ENCODE measurements around the gene CAPN5. TPM values are rescaled to one million over a fixed set of nuclear protein-coding genes. Genes with fewer than 3 reads are reported as not detected.

The CAPN5 gene
- total RNA-seq, 2 donors from 2014 or later: 2.5 to 3.0 TPM

- H3K4me1 Mint-ChIP-seq: peaks cover 10% of the 10 kb centered on the region
These were observed 60.1 kb downstream of the CAPN5 start for GRCh38 chr11:77126861-77127234.

GRCh38 chr11:77127235-77127911 is 60.6 kb downstream of the CAPN5 start:
- Mint-ChIP-seq H3K4me3 (peak overlapping the region; percentile 74), H3K27me3 (no peaks in the 10 kb centered on the region)

More at GRCh38 chr11:77126861-77127234, 60.1 kb downstream of the CAPN5 start:
- H3K4me3 Mint-ChIP-seq: peak overlapping the region; percentile 74
- no peaks in the 10 kb centered on the region for H3K27me3 Mint-ChIP-seq
- H3K27ac Mint-ChIP-seq: no peak overlapping the region
- no peak for ATAC-seq
- H3K36me3 Mint-ChIP-seq (ENCODE audit: low read depth): no peaks in the 10 kb centered on the region
- no peaks in the 10 kb centered on the region for H3K9me3 ChIP-seq (ENCODE audit: control insufficient read depth, low read length, poor library complexity, severe bottlenecking)
- no peak for DNase-seq

GRCh38 chr11:77127920-77128691 is 61.3 kb downstream of the CAPN5 start, which contains the start of gene MYO7A:
TSS of gene MYO7A (plus strand) at chr11:77128246. CDS start at chr11:77130635, 2,389 bp downstream.
- peak; percentile 7 for ATAC-seq
- Mint-ChIP-seq H3K27me3 (no peaks in the 10 kb centered on the region), H3K4me3 (peak within 1 kb of the TSS; percentile 74), H3K36me3 (ENCODE audit: low read depth) (no peaks in the 10 kb centered on the region), H3K27ac (no peak within 1 kb of the TSS), H3K4me1 (peaks cover 12% of the 10 kb centered on the region)
- DNase-seq: no peak
- no peaks in the 10 kb centered on the region for H3K9me3 ChIP-seq (ENCODE audit: control insufficient read depth, low read length, poor library complexity, severe bottlenecking)

More at GRCh38 chr11:77127235-77127911, 60.6 kb downstream of the CAPN5 start:
- Mint-ChIP-seq H3K4me1 (peaks cover 12% of the 10 kb centered on the region), H3K36me3 (ENCODE audit: low read depth) (no peaks in the 10 kb centered on the region), H3K27ac (no peak overlapping the region)
- H3K9me3 ChIP-seq (ENCODE audit: control insufficient read depth, low read length, poor library complexity, severe bottlenecking): no peaks in the 10 kb centered on the region
- DNase-seq: peak; percentile 49 to 62 (median 59)
- peak; percentile 80 for ATAC-seq

- peak overlapping the region; percentile 21 for H3K4me3 Mint-ChIP-seq
- DNase-seq: no peak
- H3K36me3 Mint-ChIP-seq (ENCODE audit: low read depth): no peaks in the 10 kb centered on the region
- no peaks in the 10 kb centered on the region for H3K9me3 ChIP-seq (ENCODE audit: control insufficient read depth, low read length, poor library complexity, severe bottlenecking)
- no peak overlapping the region for H3K27ac Mint-ChIP-seq
- H3K27me3 Mint-ChIP-seq: no peaks in the 10 kb centered on the region
- peaks cover 12% of the 10 kb centered on the region for H3K4me1 Mint-ChIP-seq
- ATAC-seq: no peak
These were observed 62.5 kb downstream of the CAPN5 start for GRCh38 chr11:77129069-77129841.

- H3K4me3 Mint-ChIP-seq: no peak overlapping the region
- peaks cover 12% of the 10 kb centered on the region for H3K4me1 Mint-ChIP-seq
- H3K36me3 Mint-ChIP-seq (ENCODE audit: low read depth): no peaks in the 10 kb centered on the region
- DNase-seq: no peak
- H3K27me3 Mint-ChIP-seq: no peaks in the 10 kb centered on the region
- no peak overlapping the region for H3K27ac Mint-ChIP-seq
- H3K9me3 ChIP-seq (ENCODE audit: control insufficient read depth, low read length, poor library complexity, severe bottlenecking): no peaks in the 10 kb centered on the region
- ATAC-seq: no peak
These were observed 63.3 kb downstream of the CAPN5 start for GRCh38 chr11:77129842-77130756.

GRCh38 chr11:77130763-77131513 is 64.2 kb downstream of the CAPN5 start:
- no peak for DNase-seq
- Mint-ChIP-seq H3K27ac (no peak overlapping the region), H3K4me3 (peak overlapping the region; percentile 52), H3K27me3 (no peaks in the 10 kb centered on the region), H3K4me1 (peaks cover 12% of the 10 kb centered on the region), H3K36me3 (ENCODE audit: low read depth) (no peaks in the 10 kb centered on the region)
- no peaks in the 10 kb centered on the region for H3K9me3 ChIP-seq (ENCODE audit: control insufficient read depth, low read length, poor library complexity, severe bottlenecking)
- ATAC-seq: no peak

GRCh38 chr11:77131560-77131959 is 64.8 kb downstream of the CAPN5 start:
- Mint-ChIP-seq H3K27ac (no peak overlapping the region), H3K4me1 (peaks cover 14% of the 10 kb centered on the region), H3K4me3 (no peak overlapping the region), H3K27me3 (peaks cover 5% of the 10 kb centered on the region), H3K36me3 (ENCODE audit: low read depth) (no peaks in the 10 kb centered on the region)
- no peaks in the 10 kb centered on the region for H3K9me3 ChIP-seq (ENCODE audit: control insufficient read depth, low read length, poor library complexity, severe bottlenecking)
- no peak for ATAC-seq
- DNase-seq: no peak

- H3K9me3 ChIP-seq (ENCODE audit: control insufficient read depth, low read length, poor library complexity, severe bottlenecking): no peaks in the 10 kb centered on the region
- H3K27ac Mint-ChIP-seq: no peak overlapping the region
- ATAC-seq (no peak), DNase-seq (no peak)
- H3K27me3 Mint-ChIP-seq: peaks cover 33% of the 10 kb centered on the region
- H3K4me3 Mint-ChIP-seq: no peak overlapping the region
- H3K36me3 Mint-ChIP-seq (ENCODE audit: low read depth): peaks cover 2% of the 10 kb centered on the region
- H3K4me1 Mint-ChIP-seq: peaks cover 9% of the 10 kb centered on the region
These were observed 68.3 kb downstream of the CAPN5 start for GRCh38 chr11:77135069-77135468.

GRCh38 chr11:77136074-77136473 is 69.3 kb downstream of the CAPN5 start:
- ATAC-seq (no peak), DNase-seq (no peak)
- Mint-ChIP-seq H3K27me3 (peaks cover 35% of the 10 kb centered on the region), H3K36me3 (ENCODE audit: low read depth) (peaks cover 2% of the 10 kb centered on the region), H3K4me1 (peaks cover 9% of the 10 kb centered on the region), H3K27ac (no peak overlapping the region), H3K4me3 (no peak overlapping the region)
- H3K9me3 ChIP-seq (ENCODE audit: control insufficient read depth, low read length, poor library complexity, severe bottlenecking): no peaks in the 10 kb centered on the region

- no peak for ATAC-seq
- Mint-ChIP-seq H3K4me1 (peaks cover 13% of the 10 kb centered on the region), H3K36me3 (ENCODE audit: low read depth) (peaks cover 2% of the 10 kb centered on the region), H3K27me3 (peaks cover 35% of the 10 kb centered on the region), H3K4me3 (no peak overlapping the region), H3K27ac (no peak overlapping the region)
- H3K9me3 ChIP-seq (ENCODE audit: control insufficient read depth, low read length, poor library complexity, severe bottlenecking): no peaks in the 10 kb centered on the region
- no peak for DNase-seq
These were observed 70.1 kb downstream of the CAPN5 start for GRCh38 chr11:77136784-77137420.

GRCh38 chr11:77137421-77137820 is 70.7 kb downstream of the CAPN5 start:
- H3K9me3 ChIP-seq (ENCODE audit: control insufficient read depth, low read length, poor library complexity, severe bottlenecking): no peaks in the 10 kb centered on the region
- Mint-ChIP-seq H3K4me3 (no peak overlapping the region), H3K4me1 (peaks cover 17% of the 10 kb centered on the region), H3K27ac (no peak overlapping the region), H3K36me3 (ENCODE audit: low read depth) (peaks cover 2% of the 10 kb centered on the region), H3K27me3 (peaks cover 35% of the 10 kb centered on the region)
- ATAC-seq (no peak), DNase-seq (no peak)
